ENCODE results near the gene ZNF225.
A peak's percentile ranks its signal among the peaks of the same experiment; 100 is the strongest.

The ZNF225 gene

GRCh38 chr19:44113138-44113783, at the start of gene ZNF225:
Gene ZNF225 (plus strand): TSS chr19:44113399. CDS start chr19:44115828, 2,429 bp downstream.
- TF ChIP-seq CTCF (conservative IDR thresholded peaks at IDR 0.05; ENCODE audit: low read depth, low read length) = peak; percentile 7
- DNase-seq (ENCODE audit: low read depth) = peak; percentile 99
- H3K4me3 ChIP-seq (ENCODE audit: low read depth, low read length) = peak within 1 kb of the TSS; percentile 87

GRCh38 chr19:44066305-44066704, 46.9 kb upstream of the ZNF225 start:
- no peak overlapping the region for H3K4me3 ChIP-seq (ENCODE audit: low read depth, low read length)
- no peak for DNase-seq (ENCODE audit: low read depth)
- TF ChIP-seq CTCF (conservative IDR thresholded peaks at IDR 0.05; ENCODE audit: low read depth, low read length) = no peak

- H3K4me3 ChIP-seq (ENCODE audit: low read depth, low read length) = no peak overlapping the region
- DNase-seq (ENCODE audit: low read depth) = no peak
- TF ChIP-seq CTCF (conservative IDR thresholded peaks at IDR 0.05; ENCODE audit: low read depth, low read length) = no peak
These were observed 43.8 kb upstream of the ZNF225 start for GRCh38 chr19:44069415-44069814.

- peak; percentile 84 for DNase-seq (ENCODE audit: low read depth)
- TF ChIP-seq CTCF (conservative IDR thresholded peaks at IDR 0.05; ENCODE audit: low read depth, low read length) = no peak
- H3K4me3 ChIP-seq (ENCODE audit: low read depth, low read length) = peak within 1 kb of the TSS; percentile 83
These were observed 41.2 kb upstream of the ZNF225 start, which contains the start of gene ZNF284 for GRCh38 chr19:44071824-44072542. Gene ZNF284 (plus strand): TSS chr19:44072159. CDS start chr19:44076390, 4,231 bp downstream.

- TF ChIP-seq CTCF (conservative IDR thresholded peaks at IDR 0.05; ENCODE audit: low read depth, low read length) = no peak
- H3K4me3 ChIP-seq (ENCODE audit: low read depth, low read length) = peak overlapping the region; percentile 83
- DNase-seq (ENCODE audit: low read depth) = peak; percentile 9
These were observed 40.4 kb upstream of the ZNF225 start for GRCh38 chr19:44072543-44073401.

- H3K4me3 ChIP-seq (ENCODE audit: low read depth, low read length) = no peak overlapping the region
- TF ChIP-seq CTCF (conservative IDR thresholded peaks at IDR 0.05; ENCODE audit: low read depth, low read length) = no peak
- no peak for DNase-seq (ENCODE audit: low read depth)
These were observed 36.9 kb upstream of the ZNF225 start for GRCh38 chr19:44076325-44076724.
